ENCODE results near the gene NEDD4L.

DNA sequence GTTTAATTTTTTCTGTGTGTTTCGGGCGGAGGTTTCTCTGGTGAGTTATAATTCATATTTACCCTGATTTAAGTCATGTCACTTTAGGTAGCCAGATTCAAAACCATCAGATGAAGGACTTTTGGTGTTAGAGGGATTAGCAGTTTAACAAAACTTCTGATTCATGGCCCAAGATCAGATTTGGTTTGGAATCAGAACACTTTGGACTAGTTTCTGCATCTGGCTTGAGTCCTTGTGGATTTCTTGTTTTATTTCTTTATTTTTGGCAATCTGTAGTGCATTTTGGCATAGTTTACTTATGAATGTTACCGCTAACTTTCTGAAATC lies 3.5 kb downstream of the NEDD4L start:
- TF ChIP-seq BHLHE40 (IDR thresholded peaks at IDR 0.05; ENCODE audit: borderline replicate concordance) (no peak), FOXK2 (IDR thresholded peaks at IDR 0.05) (no peak), SUZ12 (IDR thresholded peaks at IDR 0.05) (no peak), ARNT (IDR thresholded peaks at IDR 0.05) (no peak), HDGF (IDR thresholded peaks at IDR 0.05; ENCODE audit: borderline replicate concordance) (no peak), LEF1 (IDR thresholded peaks at IDR 0.05; ENCODE audit: borderline replicate concordance) (no peak), FOXM1 (IDR thresholded peaks at IDR 0.05; ENCODE audit: borderline replicate concordance) (no peak), L3MBTL2 (conservative IDR thresholded peaks at IDR 0.05) (no peak), TARDBP (IDR thresholded peaks at IDR 0.05) (no peak), FOXA1 (IDR thresholded peaks at IDR 0.05) (no peak)
